PFSK-1 (cell line): ENCODE measurements around the gene NFATC2IP.

ENCODE experiments used
- FOXP2 ChIP-seq: optimal IDR thresholded peaks from 2 replicates; pipeline ENCODE3; 2011; ENCODE audit warnings: borderline replicate concordance, control low read depth, inconsistent platforms; ENCODE audit not compliant: insufficient read depth; ENCODE audit errors: extremely low read length, extremely low read depth
- POLR2AphosphoS5 ChIP-seq: IDR thresholded peaks from 2 replicates; pipeline ENCODE4 v1.6.1; 2012; ENCODE audit warnings: low read depth, mild to moderate bottlenecking, control low read depth, low read length, moderate library complexity
- SIN3A ChIP-seq: IDR thresholded peaks from 2 replicates; pipeline ENCODE4 v1.6.1; 2012; ENCODE audit warnings: mild to moderate bottlenecking, low read length, moderate library complexity, borderline replicate concordance; ENCODE audit not compliant: insufficient read depth
- TAF1 ChIP-seq: IDR thresholded peaks from 2 replicates; pipeline ENCODE4 v1.6.1; 2012; ENCODE audit warnings: low read length, control low read depth, borderline replicate concordance; ENCODE audit not compliant: insufficient read depth
- TF ChIP-seq, protein P1 (sequence below), 2 experiments: IDR thresholded peaks; 2 replicates each; pipeline versions ENCODE4 v1.6.1 to v1.8.0; 2011 to 2012; ENCODE audit warnings: low read depth in 2 of 2, low read length in 2 of 2, control low read depth in 1 of 2, inconsistent platforms in 1 of 2, mild to moderate bottlenecking in 1 of 2, moderate library complexity in 1 of 2; ENCODE audit not compliant: insufficient read depth in 1 of 2

DNA sequence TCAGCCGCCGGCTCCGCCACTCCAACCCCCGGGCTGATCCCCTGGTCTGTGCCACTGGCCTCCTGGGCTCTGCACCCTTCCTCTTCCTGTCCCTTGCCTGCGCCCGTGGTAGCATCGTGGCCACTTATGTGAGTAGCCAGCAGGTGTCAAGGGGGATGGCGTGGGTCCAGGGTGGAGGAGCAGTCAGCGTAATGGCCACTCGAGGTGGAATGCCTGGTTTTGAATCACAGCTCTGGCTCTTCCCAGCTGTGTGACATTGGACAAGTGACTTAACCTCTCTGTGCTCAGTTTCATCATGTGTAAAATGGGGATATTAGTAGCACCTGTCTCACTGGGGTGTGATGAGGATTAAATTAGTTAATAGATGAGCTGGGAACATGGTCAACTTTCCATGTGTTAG, 31.7 kb downstream of the NFATC2IP start:
- no peak for TF ChIP-seq SIN3A
- TF ChIP-seq, protein P1, sequence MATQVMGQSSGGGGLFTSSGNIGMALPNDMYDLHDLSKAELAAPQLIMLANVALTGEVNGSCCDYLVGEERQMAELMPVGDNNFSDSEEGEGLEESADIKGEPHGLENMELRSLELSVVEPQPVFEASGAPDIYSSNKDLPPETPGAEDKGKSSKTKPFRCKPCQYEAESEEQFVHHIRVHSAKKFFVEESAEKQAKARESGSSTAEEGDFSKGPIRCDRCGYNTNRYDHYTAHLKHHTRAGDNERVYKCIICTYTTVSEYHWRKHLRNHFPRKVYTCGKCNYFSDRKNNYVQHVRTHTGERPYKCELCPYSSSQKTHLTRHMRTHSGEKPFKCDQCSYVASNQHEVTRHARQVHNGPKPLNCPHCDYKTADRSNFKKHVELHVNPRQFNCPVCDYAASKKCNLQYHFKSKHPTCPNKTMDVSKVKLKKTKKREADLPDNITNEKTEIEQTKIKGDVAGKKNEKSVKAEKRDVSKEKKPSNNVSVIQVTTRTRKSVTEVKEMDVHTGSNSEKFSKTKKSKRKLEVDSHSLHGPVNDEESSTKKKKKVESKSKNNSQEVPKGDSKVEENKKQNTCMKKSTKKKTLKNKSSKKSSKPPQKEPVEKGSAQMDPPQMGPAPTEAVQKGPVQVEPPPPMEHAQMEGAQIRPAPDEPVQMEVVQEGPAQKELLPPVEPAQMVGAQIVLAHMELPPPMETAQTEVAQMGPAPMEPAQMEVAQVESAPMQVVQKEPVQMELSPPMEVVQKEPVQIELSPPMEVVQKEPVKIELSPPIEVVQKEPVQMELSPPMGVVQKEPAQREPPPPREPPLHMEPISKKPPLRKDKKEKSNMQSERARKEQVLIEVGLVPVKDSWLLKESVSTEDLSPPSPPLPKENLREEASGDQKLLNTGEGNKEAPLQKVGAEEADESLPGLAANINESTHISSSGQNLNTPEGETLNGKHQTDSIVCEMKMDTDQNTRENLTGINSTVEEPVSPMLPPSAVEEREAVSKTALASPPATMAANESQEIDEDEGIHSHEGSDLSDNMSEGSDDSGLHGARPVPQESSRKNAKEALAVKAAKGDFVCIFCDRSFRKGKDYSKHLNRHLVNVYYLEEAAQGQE (IDR thresholded peaks at IDR 0.05; ENCODE audit: insufficient read depth in 1 of 2, low read depth in 2 of 2, low read length in 2 of 2), result no peak
- no peak for TF ChIP-seq TAF1
- no peak for TF ChIP-seq FOXP2
- TF ChIP-seq POLR2AphosphoS5, result no peak
